GM15510 (cell line): Measurements from ENCODE around the gene SHC1.

Source experiments
- POLR2A ChIP-seq: IDR thresholded peaks from 3 replicates; pipeline ENCODE4 v1.6.1; 2011; ENCODE audit warnings: borderline replicate concordance; ENCODE audit not compliant: insufficient read length; ENCODE audit errors: extremely low read depth

The SHC1 gene

GRCh38 chr1:155011437-155012025 is 41.0 kb upstream of the SHC1 start:
- TF ChIP-seq POLR2A: no peak

GRCh38 chr1:155011004-155011416 is 40.5 kb upstream of the SHC1 start:
- no peak for TF ChIP-seq POLR2A

- TF ChIP-seq POLR2A: no peak
Measured at GRCh38 chr1:155010211-155010918, 39.8 kb upstream of the SHC1 start.

- TF ChIP-seq POLR2A: no peak
Measured at GRCh38 chr1:155009742-155010141, 39.2 kb upstream of the SHC1 start.

- no peak for TF ChIP-seq POLR2A
Measured at GRCh38 chr1:155009221-155009711, 38.7 kb upstream of the SHC1 start.

- TF ChIP-seq POLR2A: no peak
Measured at GRCh38 chr1:155008015-155008941, 37.7 kb upstream of the SHC1 start.

GRCh38 chr1:155007251-155007828 is 36.8 kb upstream of the SHC1 start:
- TF ChIP-seq POLR2A: no peak

- no peak for TF ChIP-seq POLR2A
Measured at GRCh38 chr1:155006601-155007101, 36.1 kb upstream of the SHC1 start.

- TF ChIP-seq POLR2A: no peak
Measured at GRCh38 chr1:155005076-155006011, 34.8 kb upstream of the SHC1 start.

- no peak for TF ChIP-seq POLR2A
Measured at GRCh38 chr1:155004352-155005075, 34.0 kb upstream of the SHC1 start.

- no peak for TF ChIP-seq POLR2A
Measured at GRCh38 chr1:155003766-155004351, 33.3 kb upstream of the SHC1 start.

GRCh38 chr1:155003227-155003765 is 32.7 kb upstream of the SHC1 start:
- TF ChIP-seq POLR2A: peak; percentile 14
